Stimulated activated CD4-positive, alpha-beta T cell treated with anti-CD3 and anti-CD28 coated beads, Interleukin-12 subunit alpha, Interleukin-12 subunit beta, amount 100 ng/mL, for 24 hours (primary cell): ENCODE measurements around the gene IGFL4.

ENCODE experiments used
- DNase-seq, 2 experiments: peaks; one replicate each; pipeline ENCODE4 v3.0.0-alpha.2; 2020; ENCODE audit warnings: low read depth in 2 of 2

The IGFL4 gene

DNA sequence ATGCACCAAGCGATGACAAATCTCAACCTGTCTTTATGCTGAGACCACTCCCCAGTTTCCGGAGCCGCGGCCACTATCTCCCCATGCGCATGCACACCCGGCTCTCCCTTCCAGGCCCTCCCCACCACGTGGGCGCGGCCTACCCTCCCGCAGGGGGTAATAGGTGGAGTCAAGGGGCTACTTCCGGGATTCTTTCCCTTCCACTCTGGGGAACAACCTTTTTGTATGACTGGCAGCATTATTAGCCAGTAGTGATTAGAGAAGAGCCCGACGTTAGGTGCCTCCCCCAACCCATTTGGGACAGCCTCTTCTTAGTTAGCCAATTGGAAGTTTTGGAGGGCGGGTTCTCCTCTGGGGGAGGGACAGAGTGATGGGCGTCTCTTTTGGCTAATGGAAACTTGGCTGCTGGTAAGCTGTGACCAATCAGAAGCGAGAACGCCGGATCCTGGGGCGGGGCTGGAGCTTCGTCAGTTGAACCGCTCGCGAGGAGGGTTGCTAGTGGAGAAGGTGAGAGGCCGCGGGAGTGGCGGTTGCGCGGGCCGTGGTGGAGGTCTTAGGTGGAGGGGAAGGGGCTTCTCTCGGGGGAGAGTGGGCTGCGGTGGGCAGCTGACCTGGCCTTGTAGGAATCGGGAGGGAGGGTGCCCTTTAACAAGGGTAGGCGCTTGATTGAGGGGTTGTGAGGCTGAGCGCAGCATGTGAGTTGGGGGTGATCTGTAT, 45.6 kb downstream of the IGFL4 start, which contains the start of gene CCDC61:
Gene CCDC61 (plus strand): TSS at position 470 of the 717 bp plus-strand sequence. CDS start 7,552 bp downstream, outside the sequence.
- peak; percentile 90 to 92 for DNase-seq

DNA sequence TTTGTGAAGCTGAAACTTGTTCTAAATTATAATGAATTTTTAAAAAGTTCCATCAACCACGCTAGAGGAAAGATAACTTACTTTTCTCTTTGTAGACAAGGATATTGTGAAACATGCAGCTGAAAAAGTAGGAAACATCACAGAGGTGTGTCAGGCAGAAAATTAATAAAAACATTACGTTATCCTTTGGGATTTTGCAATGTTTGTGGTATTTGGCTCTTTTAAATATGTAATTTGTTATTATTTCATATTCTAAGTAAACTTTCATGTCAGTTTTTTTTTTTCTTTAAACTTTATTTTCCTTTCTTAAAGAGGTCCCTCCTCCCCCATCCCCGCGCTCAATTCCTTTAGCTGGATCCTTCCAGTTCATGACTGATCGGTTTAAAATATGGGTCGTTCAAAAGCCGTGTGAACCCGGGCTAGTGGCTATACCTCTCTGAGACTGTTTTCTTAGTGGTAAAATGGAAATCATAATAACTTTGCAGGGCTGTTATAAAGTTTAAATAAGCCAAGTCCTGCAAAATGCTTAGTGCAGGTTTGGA, 46.3 kb downstream of the IGFL4 start:
- DNase-seq, result no peak

DNA sequence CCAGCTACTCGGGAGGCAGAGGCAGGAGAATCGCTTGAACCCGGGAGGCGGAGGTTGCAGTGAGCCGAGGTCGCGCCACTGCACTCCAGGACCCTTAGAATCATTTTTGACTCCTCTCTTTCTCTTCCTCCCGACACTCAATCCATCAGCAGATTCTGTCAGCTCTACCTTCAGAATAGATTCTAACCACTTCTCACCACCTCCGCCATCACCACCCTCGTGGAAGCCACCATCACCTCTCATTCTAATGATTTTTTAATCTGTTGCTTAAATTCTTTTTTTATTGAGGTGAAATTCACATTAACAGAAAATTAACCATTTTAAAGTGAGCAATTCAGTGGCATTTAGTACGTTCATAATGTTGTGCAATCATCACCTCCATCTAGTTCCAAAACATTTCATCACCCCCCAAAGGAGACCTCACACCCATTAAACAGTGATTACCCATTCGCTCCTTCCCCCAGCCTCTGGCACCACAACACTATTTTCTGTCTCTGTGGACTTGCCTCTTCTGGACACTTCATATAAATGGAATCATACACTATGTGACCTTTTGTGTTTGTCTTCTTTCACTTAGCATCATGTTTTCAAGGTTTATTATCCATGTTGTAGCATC, 50.6 kb downstream of the IGFL4 start:
- DNase-seq, result no peak
